HG03175 (cell line): Measurements from ENCODE around the gene TTI1.
"Not testable (repeated sequence)": the region's sequence is repeated elsewhere in the genome, so short reads cannot be mapped to it uniquely, and the experiment has no call there.

ENCODE experiments used
- ATAC-seq: cut with Tn5 transposase; IDR thresholded peaks from one replicate; pipeline ENCODE4 v1.9.1; 2021; ENCODE audit warnings: mild to moderate bottlenecking, moderate library complexity; ENCODE audit not compliant: unreplicated experiment

TTI1 gene

GRCh38 chr20:38012332-38012731, 20.9 kb downstream of the TTI1 start:
- no peak for ATAC-seq

GRCh38 chr20:38011696-38012095, 21.6 kb downstream of the TTI1 start:
- ATAC-seq, result no peak

GRCh38 chr20:38009416-38009815, 23.8 kb downstream of the TTI1 start:
- ATAC-seq, result not testable (repeated sequence)

- no peak for ATAC-seq
These were observed 24.9 kb downstream of the TTI1 start for GRCh38 chr20:38008233-38008944.

- no peak for ATAC-seq
These were observed 25.7 kb downstream of the TTI1 start for GRCh38 chr20:38007526-38007925.

GRCh38 chr20:38005903-38006302, 27.4 kb downstream of the TTI1 start:
- ATAC-seq, result no peak

- ATAC-seq, result no peak
These were observed 28.8 kb downstream of the TTI1 start for GRCh38 chr20:38004416-38004815.

- ATAC-seq, result no peak
These were observed 30.8 kb downstream of the TTI1 start for GRCh38 chr20:38002422-38002821.

GRCh38 chr20:38001981-38002380, 31.3 kb downstream of the TTI1 start:
- no peak for ATAC-seq

- no peak for ATAC-seq
These were observed 31.9 kb downstream of the TTI1 start for GRCh38 chr20:38001173-38001875.

GRCh38 chr20:38000293-38000692, 33.0 kb downstream of the TTI1 start:
- no peak for ATAC-seq

GRCh38 chr20:37999526-38000263, 33.6 kb downstream of the TTI1 start:
- no peak for ATAC-seq

- no peak for ATAC-seq
These were observed 35.7 kb downstream of the TTI1 start for GRCh38 chr20:37997516-37997915.

GRCh38 chr20:37995856-37996605, 37.2 kb downstream of the TTI1 start:
- ATAC-seq, result no peak

GRCh38 chr20:37994512-37994911, 38.7 kb downstream of the TTI1 start:
- ATAC-seq, result no peak

- ATAC-seq, result no peak
These were observed 40.4 kb downstream of the TTI1 start for GRCh38 chr20:37992802-37993409.

GRCh38 chr20:37991908-37992307, 41.3 kb downstream of the TTI1 start:
- no peak for ATAC-seq

- no peak for ATAC-seq
These were observed 41.9 kb downstream of the TTI1 start for GRCh38 chr20:37991157-37991866.

- peak; percentile 91 for ATAC-seq
These were observed 42.6 kb downstream of the TTI1 start for GRCh38 chr20:37990571-37991151.
